B cell (primary cell): Measurements from ENCODE around the gene FBLN5.

Experiments used
- EZH2 ChIP-seq: IDR thresholded peaks from 2 replicates; pipeline ENCODE4 v1.6.1; 2012; ENCODE audit warnings: borderline replicate concordance, low read depth, mild to moderate bottlenecking, moderate library complexity, low read length; ENCODE audit not compliant: insufficient read depth, poor library complexity, severe bottlenecking
- TF ChIP-seq, protein P1 (sequence below): fragments of 200-600 bp; IDR thresholded peaks from one replicate; pipeline ENCODE4 v1.8.0; 2022; ENCODE audit warnings: antibody characterized with exemption, mild to moderate bottlenecking

DNA sequence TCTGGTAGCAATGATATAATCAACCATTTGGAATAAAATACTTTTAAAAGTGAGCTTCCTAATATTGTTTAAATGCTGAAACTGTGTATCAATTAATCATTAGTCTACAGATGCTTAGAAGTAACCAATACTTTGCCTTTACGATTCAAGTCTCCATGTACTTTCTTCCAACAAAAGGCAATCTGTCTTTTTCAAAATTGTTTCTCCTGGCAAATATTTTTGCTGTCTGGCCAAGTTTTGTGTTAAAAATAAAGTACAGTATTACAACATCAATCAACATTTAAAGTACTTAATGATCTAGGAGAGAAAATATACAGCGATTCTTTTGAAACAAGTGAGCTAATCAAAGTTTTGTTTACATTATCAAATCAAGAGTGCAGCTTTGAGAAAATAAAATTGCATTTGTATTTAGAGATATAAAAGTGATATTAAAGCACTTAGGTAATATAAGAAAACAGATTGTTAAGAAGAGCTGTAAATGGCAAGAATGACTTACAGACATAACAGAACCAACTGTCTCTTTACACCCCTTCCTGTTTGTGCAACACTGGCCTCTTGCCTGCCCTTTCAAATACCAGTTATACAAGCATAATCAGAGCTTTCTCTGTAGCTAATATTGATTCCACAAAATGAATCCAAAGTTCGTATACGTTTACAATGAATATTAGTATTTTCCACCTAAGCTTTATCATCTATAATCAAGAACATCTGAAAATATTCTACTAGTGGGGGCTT lies 38.2 kb upstream of the FBLN5 start:
- TF ChIP-seq, protein P1, sequence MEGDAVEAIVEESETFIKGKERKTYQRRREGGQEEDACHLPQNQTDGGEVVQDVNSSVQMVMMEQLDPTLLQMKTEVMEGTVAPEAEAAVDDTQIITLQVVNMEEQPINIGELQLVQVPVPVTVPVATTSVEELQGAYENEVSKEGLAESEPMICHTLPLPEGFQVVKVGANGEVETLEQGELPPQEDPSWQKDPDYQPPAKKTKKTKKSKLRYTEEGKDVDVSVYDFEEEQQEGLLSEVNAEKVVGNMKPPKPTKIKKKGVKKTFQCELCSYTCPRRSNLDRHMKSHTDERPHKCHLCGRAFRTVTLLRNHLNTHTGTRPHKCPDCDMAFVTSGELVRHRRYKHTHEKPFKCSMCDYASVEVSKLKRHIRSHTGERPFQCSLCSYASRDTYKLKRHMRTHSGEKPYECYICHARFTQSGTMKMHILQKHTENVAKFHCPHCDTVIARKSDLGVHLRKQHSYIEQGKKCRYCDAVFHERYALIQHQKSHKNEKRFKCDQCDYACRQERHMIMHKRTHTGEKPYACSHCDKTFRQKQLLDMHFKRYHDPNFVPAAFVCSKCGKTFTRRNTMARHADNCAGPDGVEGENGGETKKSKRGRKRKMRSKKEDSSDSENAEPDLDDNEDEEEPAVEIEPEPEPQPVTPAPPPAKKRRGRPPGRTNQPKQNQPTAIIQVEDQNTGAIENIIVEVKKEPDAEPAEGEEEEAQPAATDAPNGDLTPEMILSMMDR: no peak
- no peak for TF ChIP-seq EZH2
